T-helper 1 cell treated with Interleukin-12 subunit alpha and Interleukin-12 subunit beta and Interleukin-4 antibody, amounts not matched to agents 30 μg/mL and 1 μg/mL, for 36 hours (primary cell): ENCODE data around the gene LTBP4.
"Not testable (repeated sequence)": the region's sequence is repeated elsewhere in the genome, so short reads cannot be mapped to it uniquely, and the experiment has no call there.

Experiments used
- H3K27ac Mint-ChIP-seq: one replicate; pipeline ENCODE4 v1.8.0; 2021; ENCODE audit warnings: mild to moderate bottlenecking, mixed read lengths
- H3K27me3 Mint-ChIP-seq: one replicate; pipeline ENCODE4 v1.8.0; 2021; ENCODE audit warnings: low read depth, mixed read lengths
- H3K36me3 Mint-ChIP-seq: one replicate; pipeline ENCODE4 v1.8.0; 2021; ENCODE audit warnings: low read depth, mixed read lengths
- H3K4me1 Mint-ChIP-seq: one replicate; pipeline ENCODE4 v1.8.0; 2021; ENCODE audit warnings: low read depth, mixed read lengths
- H3K4me3 Mint-ChIP-seq: one replicate; pipeline ENCODE4 v1.8.0; 2021; ENCODE audit warnings: mild to moderate bottlenecking, moderate library complexity, mixed read lengths
- H3K9me3 Mint-ChIP-seq: one replicate; pipeline ENCODE4 v1.8.0; 2021; ENCODE audit warnings: mixed read lengths

The LTBP4 gene

GRCh38 chr19:40632311-40633036, 31.3 kb downstream of the LTBP4 start:
- H3K27me3 Mint-ChIP-seq: peaks cover 19% of the 10 kb centered on the region
- H3K27ac Mint-ChIP-seq: no peak overlapping the region

GRCh38 chr19:40633207-40633606, 32.0 kb downstream of the LTBP4 start:
- H3K27ac Mint-ChIP-seq: no peak overlapping the region
- H3K36me3 Mint-ChIP-seq: peaks cover 3% of the 10 kb centered on the region
- H3K27me3 Mint-ChIP-seq: peaks cover 19% of the 10 kb centered on the region
- no peak overlapping the region for H3K4me3 Mint-ChIP-seq
- H3K9me3 Mint-ChIP-seq: no peaks in the 10 kb centered on the region
- peaks cover 7% of the 10 kb centered on the region for H3K4me1 Mint-ChIP-seq

More at GRCh38 chr19:40632311-40633036, 31.3 kb downstream of the LTBP4 start:
- Mint-ChIP-seq H3K4me3 (no peak overlapping the region), H3K36me3 (peaks cover 3% of the 10 kb centered on the region), H3K4me1 (peaks cover 7% of the 10 kb centered on the region), H3K9me3 (no peaks in the 10 kb centered on the region)

GRCh38 chr19:40638327-40638726, 37.2 kb downstream of the LTBP4 start:
- Mint-ChIP-seq H3K27me3 (peaks cover 19% of the 10 kb centered on the region), H3K4me1 (peaks cover 4% of the 10 kb centered on the region), H3K9me3 (no peaks in the 10 kb centered on the region), H3K36me3 (no peaks in the 10 kb centered on the region), H3K27ac (no peak overlapping the region), H3K4me3 (no peak overlapping the region)

GRCh38 chr19:40639638-40639982, 38.4 kb downstream of the LTBP4 start:
- Mint-ChIP-seq H3K9me3 (no peaks in the 10 kb centered on the region), H3K27me3 (peaks cover 9% of the 10 kb centered on the region), H3K4me1 (peaks cover 1% of the 10 kb centered on the region), H3K27ac (no peak overlapping the region), H3K36me3 (no peaks in the 10 kb centered on the region), H3K4me3 (no peak overlapping the region)

- H3K27ac Mint-ChIP-seq: no peak overlapping the region
- H3K4me3 Mint-ChIP-seq: no peak overlapping the region
- no peaks in the 10 kb centered on the region for H3K9me3 Mint-ChIP-seq
- H3K4me1 Mint-ChIP-seq: peaks cover 1% of the 10 kb centered on the region
- no peaks in the 10 kb centered on the region for H3K36me3 Mint-ChIP-seq
- H3K27me3 Mint-ChIP-seq: peaks cover 2% of the 10 kb centered on the region
Observed at GRCh38 chr19:40640744-40641143, 39.6 kb downstream of the LTBP4 start.

GRCh38 chr19:40641281-40641680, 40.1 kb downstream of the LTBP4 start:
- Mint-ChIP-seq H3K27ac (no peak overlapping the region), H3K4me3 (no peak overlapping the region), H3K9me3 (no peaks in the 10 kb centered on the region), H3K27me3 (peaks cover 6% of the 10 kb centered on the region), H3K4me1 (peaks cover 2% of the 10 kb centered on the region), H3K36me3 (no peaks in the 10 kb centered on the region)

GRCh38 chr19:40642051-40642706, 41.0 kb downstream of the LTBP4 start:
- Mint-ChIP-seq H3K4me1 (peaks cover 2% of the 10 kb centered on the region), H3K9me3 (no peaks in the 10 kb centered on the region), H3K4me3 (no peak overlapping the region), H3K27ac (no peak overlapping the region), H3K27me3 (peaks cover 6% of the 10 kb centered on the region), H3K36me3 (no peaks in the 10 kb centered on the region)

GRCh38 chr19:40642757-40643305, 41.7 kb downstream of the LTBP4 start:
- H3K4me1 Mint-ChIP-seq: peaks cover 2% of the 10 kb centered on the region
- H3K27ac Mint-ChIP-seq: no peak overlapping the region
- no peak overlapping the region for H3K4me3 Mint-ChIP-seq
- H3K36me3 Mint-ChIP-seq: no peaks in the 10 kb centered on the region
- no peaks in the 10 kb centered on the region for H3K9me3 Mint-ChIP-seq
- peaks cover 6% of the 10 kb centered on the region for H3K27me3 Mint-ChIP-seq

- Mint-ChIP-seq H3K36me3 (no peaks in the 10 kb centered on the region), H3K27ac (no peak overlapping the region), H3K4me3 (no peak overlapping the region), H3K27me3 (peaks cover 6% of the 10 kb centered on the region), H3K4me1 (peaks cover 2% of the 10 kb centered on the region), H3K9me3 (no peaks in the 10 kb centered on the region)
Observed at GRCh38 chr19:40646743-40647254, 45.6 kb downstream of the LTBP4 start.

GRCh38 chr19:40649903-40650675, 48.9 kb downstream of the LTBP4 start:
- not testable (repeated sequence) for H3K27me3 Mint-ChIP-seq, H3K4me1 Mint-ChIP-seq, H3K36me3 Mint-ChIP-seq, H3K4me3 Mint-ChIP-seq, H3K9me3 Mint-ChIP-seq, H3K27ac Mint-ChIP-seq

- peaks cover 3% of the 10 kb centered on the region for H3K27me3 Mint-ChIP-seq
- no peak overlapping the region for H3K4me3 Mint-ChIP-seq
- H3K27ac Mint-ChIP-seq: no peak overlapping the region
- H3K36me3 Mint-ChIP-seq: no peaks in the 10 kb centered on the region
- H3K9me3 Mint-ChIP-seq: no peaks in the 10 kb centered on the region
- no peaks in the 10 kb centered on the region for H3K4me1 Mint-ChIP-seq
Observed at GRCh38 chr19:40650749-40651305, 49.7 kb downstream of the LTBP4 start.

- H3K36me3 Mint-ChIP-seq, H3K4me3 Mint-ChIP-seq, H3K4me1 Mint-ChIP-seq, H3K9me3 Mint-ChIP-seq, H3K27me3 Mint-ChIP-seq, H3K27ac Mint-ChIP-seq: not testable (repeated sequence)
Observed at GRCh38 chr19:40652303-40652702, 51.1 kb downstream of the LTBP4 start.

GRCh38 chr19:40655684-40656083, 54.5 kb downstream of the LTBP4 start:
- not testable (repeated sequence) for H3K4me1 Mint-ChIP-seq, H3K9me3 Mint-ChIP-seq, H3K36me3 Mint-ChIP-seq, H3K4me3 Mint-ChIP-seq, H3K27ac Mint-ChIP-seq, H3K27me3 Mint-ChIP-seq

GRCh38 chr19:40658031-40658430, 56.9 kb downstream of the LTBP4 start:
- Mint-ChIP-seq H3K27me3 (peaks cover 3% of the 10 kb centered on the region), H3K4me1 (no peaks in the 10 kb centered on the region), H3K4me3 (no peak overlapping the region), H3K27ac (no peak overlapping the region), H3K36me3 (no peaks in the 10 kb centered on the region), H3K9me3 (no peaks in the 10 kb centered on the region)
